WTC11 (cell line): Measurements from ENCODE around the gene RNU1-2.
"Not testable (repeated sequence)": the region's sequence is repeated elsewhere in the genome, so short reads cannot be mapped to it uniquely, and the experiment has no call there.

Experiments
- CBFB ChIP-seq: sonication (generic); formaldehyde crosslinking; IDR thresholded peaks from 2 replicates; pipeline ENCODE4 v1.8.1; 2022; ENCODE audit warnings: mild to moderate bottlenecking, low read depth, missing genetic modification reagents
- CTCF ChIP-seq: fragments of 200-600 bp; IDR thresholded peaks from 2 replicates; pipeline ENCODE4 v1.8.0; 2022; ENCODE audit warnings: antibody characterized with exemption
- FOXP1 ChIP-seq: sonication (generic); formaldehyde crosslinking; IDR thresholded peaks from 2 replicates; pipeline ENCODE4 v1.8.0; 2022; ENCODE audit warnings: missing genetic modification reagents, mild to moderate bottlenecking, moderate library complexity, borderline replicate concordance
- FOXP4 ChIP-seq: sonication (generic); formaldehyde crosslinking; IDR thresholded peaks from 2 replicates; pipeline ENCODE4 v1.8.0; 2022; ENCODE audit warnings: mild to moderate bottlenecking, missing genetic modification reagents
- IRF2 ChIP-seq: sonication (generic); formaldehyde crosslinking; IDR thresholded peaks from 2 replicates; pipeline ENCODE4 v1.8.0; 2022; ENCODE audit warnings: low read depth, missing genetic modification reagents, borderline replicate concordance
- NFYB ChIP-seq: sonication (generic); formaldehyde crosslinking; conservative IDR thresholded peaks from 2 replicates; pipeline ENCODE4 v1.8.0; 2022; ENCODE audit warnings: low read depth, missing genetic modification reagents
- NR3C1 ChIP-seq: sonication (generic); formaldehyde crosslinking; conservative IDR thresholded peaks from 2 replicates; pipeline ENCODE4 v1.8.1; 2023; ENCODE audit warnings: low read depth, mild to moderate bottlenecking, missing genetic modification reagents
- SP1 ChIP-seq: sonication (generic); formaldehyde crosslinking; conservative IDR thresholded peaks from 2 replicates; pipeline ENCODE4 v1.8.1; 2022; ENCODE audit warnings: missing genetic modification reagents
- USF1 ChIP-seq: sonication (generic); formaldehyde crosslinking; IDR thresholded peaks from 2 replicates; pipeline ENCODE4 v1.8.0; 2022; ENCODE audit warnings: mild to moderate bottlenecking, missing genetic modification reagents
- ZNF232 ChIP-seq: sonication (generic); formaldehyde crosslinking; IDR thresholded peaks from 2 replicates; pipeline ENCODE4 v1.8.0; 2022; ENCODE audit warnings: mild to moderate bottlenecking, missing genetic modification reagents

- TF ChIP-seq CTCF; SP1; CBFB (CRISPR knock-in tag); NFYB; FOXP4 (CRISPR knock-in tag); USF1 (CRISPR knock-in tag); ZNF232 (CRISPR knock-in tag); NR3C1 (CRISPR knock-in tag); FOXP1 (CRISPR knock-in tag); IRF2: not testable (repeated sequence)
Observed at GRCh38 chr1:16894338-16894737, 1.4 kb upstream of the RNU1-2 start.
